NCI-H2227 treated with DMSO at 0.1 percent for 48 hours (cell line): Measurements from ENCODE around the gene NLK.
"Not testable (repeated sequence)": the region's sequence is repeated elsewhere in the genome, so short reads cannot be mapped to it uniquely, and the experiment has no call there.

ENCODE experiments used
- DNase-seq: peaks from one replicate; lab custom pipeline; 2025; lab: John Stamatoyannopoulos, UW

NLK gene

GRCh38 chr17:28042657-28042720, at the start of gene NLK:
TSS of gene NLK (plus strand) at chr17:28042677. CDS start at chr17:28042874, 197 bp downstream.
- no peak for DNase-seq

- DNase-seq, result no peak
Observed at GRCh38 chr17:27993161-27993695, 49.2 kb upstream of the NLK start.

GRCh38 chr17:27993723-27994310, 48.7 kb upstream of the NLK start:
- no peak for DNase-seq

- no peak for DNase-seq
Observed at GRCh38 chr17:27994586-27994985, 47.9 kb upstream of the NLK start.

- no peak for DNase-seq
Observed at GRCh38 chr17:27995554-27995953, 46.9 kb upstream of the NLK start.

GRCh38 chr17:27996202-27997043, 46.1 kb upstream of the NLK start:
- DNase-seq, result no peak

- no peak for DNase-seq
Observed at GRCh38 chr17:27997044-27997401, 45.5 kb upstream of the NLK start.

GRCh38 chr17:27997522-27997921, 45.0 kb upstream of the NLK start:
- DNase-seq, result no peak

GRCh38 chr17:28001149-28001548, 41.3 kb upstream of the NLK start:
- peak; percentile 31 for DNase-seq

- no peak for DNase-seq
Observed at GRCh38 chr17:28004344-28004743, 38.1 kb upstream of the NLK start.

- DNase-seq, result not testable (repeated sequence)
Observed at GRCh38 chr17:28007925-28008324, 34.6 kb upstream of the NLK start.

- no peak for DNase-seq
Observed at GRCh38 chr17:28008513-28008912, 34.0 kb upstream of the NLK start.

GRCh38 chr17:28010406-28010805, 32.1 kb upstream of the NLK start:
- DNase-seq, result no peak

- DNase-seq, result no peak
Observed at GRCh38 chr17:28018439-28019070, 23.9 kb upstream of the NLK start.

GRCh38 chr17:28020515-28020914, 22.0 kb upstream of the NLK start:
- DNase-seq, result no peak

GRCh38 chr17:28029044-28029443, 13.4 kb upstream of the NLK start:
- DNase-seq, result no peak

- DNase-seq, result no peak
Observed at GRCh38 chr17:28030386-28030785, 12.1 kb upstream of the NLK start.

- DNase-seq, result no peak
Observed at GRCh38 chr17:28031174-28031573, 11.3 kb upstream of the NLK start.

GRCh38 chr17:28033972-28034714, 8.3 kb upstream of the NLK start:
- no peak for DNase-seq

GRCh38 chr17:28035452-28035851, 7.0 kb upstream of the NLK start:
- not testable (repeated sequence) for DNase-seq

GRCh38 chr17:28035884-28036283, 6.6 kb upstream of the NLK start:
- DNase-seq, result not testable (repeated sequence)

GRCh38 chr17:28038802-28039201, 3.7 kb upstream of the NLK start:
- DNase-seq, result no peak

- no peak for DNase-seq
Observed at GRCh38 chr17:28039251-28039650, 3.2 kb upstream of the NLK start.
